Ishikawa (cell line): ENCODE measurements around the gene MATN4.

ENCODE experiments used
- CEBPB ChIP-seq: IDR thresholded peaks from 2 replicates; pipeline ENCODE4 v1.6.1; 2012
- CREB1 ChIP-seq: IDR thresholded peaks from 2 replicates; pipeline ENCODE4 v1.6.1; 2012; ENCODE audit warnings: low read depth
- EGR1 ChIP-seq: IDR thresholded peaks from 2 replicates; pipeline ENCODE4 v1.6.1; 2012
- EP300 ChIP-seq: IDR thresholded peaks from 2 replicates; pipeline ENCODE4 v1.6.1; 2012; ENCODE audit warnings: borderline replicate concordance
- FOXM1 ChIP-seq: IDR thresholded peaks from 2 replicates; pipeline ENCODE4 v1.6.1; 2012; ENCODE audit warnings: low read depth, borderline replicate concordance
- NFIC ChIP-seq: IDR thresholded peaks from 2 replicates; pipeline ENCODE4 v1.6.1; 2012
- RAD21 ChIP-seq: IDR thresholded peaks from 2 replicates; pipeline ENCODE4 v1.6.1; 2012; ENCODE audit warnings: low read depth
- REST ChIP-seq: IDR thresholded peaks from 2 replicates; pipeline ENCODE4 v1.6.1; 2012; ENCODE audit warnings: low read depth, mild to moderate bottlenecking
- TAF1 ChIP-seq: IDR thresholded peaks from 2 replicates; pipeline ENCODE4 v1.6.1; 2012; ENCODE audit warnings: low read depth, mild to moderate bottlenecking
- TCF12 ChIP-seq: IDR thresholded peaks from 2 replicates; pipeline ENCODE4 v1.6.1; 2012; ENCODE audit warnings: low read depth
- TEAD4 ChIP-seq: IDR thresholded peaks from 2 replicates; pipeline ENCODE4 v1.6.1; 2012
- YY1 ChIP-seq: IDR thresholded peaks from 2 replicates; pipeline ENCODE4 v1.6.1; 2012; ENCODE audit warnings: low read depth
- ZBTB7A ChIP-seq: IDR thresholded peaks from 2 replicates; pipeline ENCODE4 v1.6.1; 2012; ENCODE audit warnings: low read depth
- TF ChIP-seq, protein P1 (sequence below): IDR thresholded peaks from 2 replicates; pipeline ENCODE4 v1.6.1; 2012
- TF ChIP-seq, protein P2 (sequence below): IDR thresholded peaks from 2 replicates; pipeline ENCODE4 v1.6.1; 2012

The MATN4 gene

DNA sequence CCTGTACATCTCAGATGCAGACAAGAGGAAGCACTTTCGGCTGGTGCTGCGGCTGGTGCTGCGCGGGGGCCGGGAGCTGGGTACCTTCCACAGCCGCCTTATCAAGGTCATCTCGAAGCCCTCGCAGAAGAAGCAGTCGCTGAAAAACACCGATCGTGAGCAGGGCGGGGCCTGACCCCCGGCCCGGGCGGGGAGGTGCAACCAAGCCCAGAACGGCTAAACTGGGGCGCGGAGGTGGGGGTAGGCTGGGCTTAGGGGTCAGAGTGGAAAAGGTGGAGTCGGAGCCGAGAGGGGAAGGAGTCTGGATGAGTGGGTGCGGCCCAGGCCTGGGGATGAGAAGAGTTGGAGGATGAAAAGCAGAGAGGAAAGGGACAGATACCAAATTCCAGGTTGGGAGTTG is 4.1 kb upstream of the MATN4 start:
- TF ChIP-seq EGR1 (no peak), EP300 (no peak), TAF1 (no peak)

- TF ChIP-seq TCF12 = no peak
- TF ChIP-seq RAD21 = peak; percentile 66
Observed at GRCh38 chr20:45311589-45312211, 3.6 kb upstream of the MATN4 start.

- TF ChIP-seq RAD21 (no peak), TCF12 (no peak), EGR1 (no peak), FOXM1 (no peak), TAF1 (no peak), ZBTB7A (no peak), TEAD4 (no peak)
- TF ChIP-seq, protein P1, sequence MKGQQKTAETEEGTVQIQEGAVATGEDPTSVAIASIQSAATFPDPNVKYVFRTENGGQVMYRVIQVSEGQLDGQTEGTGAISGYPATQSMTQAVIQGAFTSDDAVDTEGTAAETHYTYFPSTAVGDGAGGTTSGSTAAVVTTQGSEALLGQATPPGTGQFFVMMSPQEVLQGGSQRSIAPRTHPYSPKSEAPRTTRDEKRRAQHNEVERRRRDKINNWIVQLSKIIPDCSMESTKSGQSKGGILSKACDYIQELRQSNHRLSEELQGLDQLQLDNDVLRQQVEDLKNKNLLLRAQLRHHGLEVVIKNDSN = no peak
Observed at GRCh38 chr20:45309075-45309474, 976 bp upstream of the MATN4 start.

DNA sequence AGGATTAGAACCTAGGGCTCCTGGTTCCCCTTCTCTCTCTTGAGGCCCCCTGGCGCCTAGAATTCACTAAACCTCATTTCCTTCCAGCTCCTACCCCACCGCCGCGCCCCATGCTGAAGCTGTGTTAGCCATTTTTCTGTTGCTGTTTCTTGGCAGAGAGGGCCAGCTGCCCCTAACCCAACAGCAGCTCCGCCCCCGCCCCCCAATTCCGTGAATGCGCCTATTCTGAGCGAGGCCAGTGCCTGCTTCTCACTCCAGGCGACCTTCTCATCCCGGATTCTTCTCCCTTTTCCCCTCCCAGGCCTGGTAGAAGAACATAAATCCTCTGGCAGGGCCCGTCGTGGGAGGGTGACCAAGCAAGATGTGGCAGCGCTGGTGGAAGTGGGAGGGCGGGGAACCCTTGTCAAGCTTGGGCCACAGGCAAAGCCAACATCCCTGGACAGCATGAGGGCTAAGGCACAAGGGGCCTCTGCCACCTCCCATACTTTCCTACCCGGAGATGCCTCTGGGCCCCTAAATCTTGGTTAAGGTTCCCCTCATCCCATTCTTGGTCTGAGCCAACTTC is 941 bp downstream of the MATN4 start:
- TF ChIP-seq TAF1 (no peak), TCF12 (no peak), TEAD4 (no peak), RAD21 (no peak)

GRCh38 chr20:45306431-45306982 is 1.6 kb downstream of the MATN4 start, which contains the start of gene RBPJL:
RBPJL (plus strand) TSS chr20:45306840; CDS start chr20:45306923, 83 bp downstream.
- TF ChIP-seq RAD21 = peak; percentile 11; the same call in 1 of the 2 replicates
- TF ChIP-seq, protein P2, sequence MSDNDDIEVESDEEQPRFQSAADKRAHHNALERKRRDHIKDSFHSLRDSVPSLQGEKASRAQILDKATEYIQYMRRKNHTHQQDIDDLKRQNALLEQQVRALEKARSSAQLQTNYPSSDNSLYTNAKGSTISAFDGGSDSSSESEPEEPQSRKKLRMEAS = no peak

GRCh38 chr20:45305262-45305661 is 2.8 kb downstream of the MATN4 start:
- TF ChIP-seq REST (no peak), TAF1 (no peak), EP300 (no peak), TEAD4 (no peak), CEBPB (no peak), TCF12 (no peak), EGR1 (no peak), NFIC (no peak), CREB1 (no peak), FOXM1 (no peak), YY1 (no peak)
- TF ChIP-seq, protein P1 = no peak
- TF ChIP-seq, protein P2 = no peak

DNA sequence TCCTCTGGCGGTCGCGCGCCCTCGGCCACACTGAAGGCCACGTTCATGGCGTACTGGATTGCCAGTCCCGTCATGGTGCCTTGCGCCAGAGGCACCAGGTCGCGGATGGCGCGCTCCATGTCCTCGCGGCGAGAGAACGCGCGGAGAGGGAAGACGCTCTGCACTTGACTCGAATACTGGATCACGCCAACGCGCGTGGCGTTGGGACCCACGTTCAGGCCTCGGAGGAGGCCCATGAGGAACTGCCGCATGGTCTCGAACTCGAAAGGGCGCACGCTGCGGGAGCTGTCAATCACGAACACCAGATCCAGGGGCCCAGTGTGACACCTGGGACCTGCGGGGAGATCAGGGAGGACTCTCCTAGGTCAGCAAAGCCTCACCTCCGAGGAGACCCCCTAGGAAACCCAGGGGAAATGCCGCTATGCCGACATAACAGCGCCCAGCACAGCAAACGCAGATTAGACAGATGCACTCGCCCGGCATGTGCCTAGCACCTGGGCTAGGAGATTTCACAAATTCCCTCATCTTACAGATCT is 3.6 kb downstream of the MATN4 start:
- TF ChIP-seq CREB1 (no peak), FOXM1 (no peak), EGR1 (no peak), ZBTB7A (no peak), REST (no peak), RAD21 (no peak), TCF12 (no peak), TAF1 (no peak), EP300 (no peak), YY1 (no peak)
- TF ChIP-seq, protein P2 = no peak
- TF ChIP-seq, protein P1 = no peak
